ENCODE measurements around the gene RBKS.

The RBKS gene

DNA sequence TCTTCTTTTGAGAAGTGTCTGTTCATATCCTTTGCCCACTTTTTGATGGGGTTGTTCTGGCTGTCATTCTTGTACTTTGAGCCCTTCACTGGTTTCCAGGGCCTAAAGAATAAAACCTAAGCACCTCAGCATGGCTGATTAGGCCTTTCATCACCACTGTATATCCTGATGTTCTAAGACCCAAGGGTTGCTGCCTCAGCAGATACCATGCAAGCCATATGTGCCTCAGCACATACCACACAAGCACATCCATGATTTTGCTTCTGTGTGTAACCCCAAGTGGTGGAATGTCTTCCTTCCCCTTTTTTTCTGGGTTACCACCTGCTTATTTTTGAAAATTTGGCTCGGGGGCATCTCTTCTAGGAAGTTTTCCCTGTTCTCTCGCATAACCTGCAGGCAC is 11.4 kb downstream of the RBKS start:
- no peaks in the 10 kb centered on the region for H3K27me3 ChIP-seq (ENCODE audit: insufficient read depth, poor library complexity, severe bottlenecking)
- TF ChIP-seq POLR2AphosphoS5 (IDR thresholded peaks at IDR 0.05; ENCODE audit: low read depth): no peak
- no peak for TF ChIP-seq REST (IDR thresholded peaks at IDR 0.05; ENCODE audit: insufficient replicate concordance, low read depth)
- no peak for TF ChIP-seq GABPA (IDR thresholded peaks at IDR 0.05; ENCODE audit: low read depth)
- TF ChIP-seq, protein P1, sequence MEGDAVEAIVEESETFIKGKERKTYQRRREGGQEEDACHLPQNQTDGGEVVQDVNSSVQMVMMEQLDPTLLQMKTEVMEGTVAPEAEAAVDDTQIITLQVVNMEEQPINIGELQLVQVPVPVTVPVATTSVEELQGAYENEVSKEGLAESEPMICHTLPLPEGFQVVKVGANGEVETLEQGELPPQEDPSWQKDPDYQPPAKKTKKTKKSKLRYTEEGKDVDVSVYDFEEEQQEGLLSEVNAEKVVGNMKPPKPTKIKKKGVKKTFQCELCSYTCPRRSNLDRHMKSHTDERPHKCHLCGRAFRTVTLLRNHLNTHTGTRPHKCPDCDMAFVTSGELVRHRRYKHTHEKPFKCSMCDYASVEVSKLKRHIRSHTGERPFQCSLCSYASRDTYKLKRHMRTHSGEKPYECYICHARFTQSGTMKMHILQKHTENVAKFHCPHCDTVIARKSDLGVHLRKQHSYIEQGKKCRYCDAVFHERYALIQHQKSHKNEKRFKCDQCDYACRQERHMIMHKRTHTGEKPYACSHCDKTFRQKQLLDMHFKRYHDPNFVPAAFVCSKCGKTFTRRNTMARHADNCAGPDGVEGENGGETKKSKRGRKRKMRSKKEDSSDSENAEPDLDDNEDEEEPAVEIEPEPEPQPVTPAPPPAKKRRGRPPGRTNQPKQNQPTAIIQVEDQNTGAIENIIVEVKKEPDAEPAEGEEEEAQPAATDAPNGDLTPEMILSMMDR (IDR thresholded peaks at IDR 0.05; ENCODE audit: insufficient read depth, low read length): no peak
- TF ChIP-seq SPI1 (IDR thresholded peaks at IDR 0.05; ENCODE audit: borderline replicate concordance, low read depth): no peak
- no peak for DNase-seq (ENCODE audit: low read depth in 1 of 2, low spot score in 1 of 2)
- no peak overlapping the region for H3K27ac ChIP-seq (replicated peaks)
- no peak overlapping the region for H3K4me3 ChIP-seq (replicated peaks; ENCODE audit: insufficient read depth, low read length)

DNA sequence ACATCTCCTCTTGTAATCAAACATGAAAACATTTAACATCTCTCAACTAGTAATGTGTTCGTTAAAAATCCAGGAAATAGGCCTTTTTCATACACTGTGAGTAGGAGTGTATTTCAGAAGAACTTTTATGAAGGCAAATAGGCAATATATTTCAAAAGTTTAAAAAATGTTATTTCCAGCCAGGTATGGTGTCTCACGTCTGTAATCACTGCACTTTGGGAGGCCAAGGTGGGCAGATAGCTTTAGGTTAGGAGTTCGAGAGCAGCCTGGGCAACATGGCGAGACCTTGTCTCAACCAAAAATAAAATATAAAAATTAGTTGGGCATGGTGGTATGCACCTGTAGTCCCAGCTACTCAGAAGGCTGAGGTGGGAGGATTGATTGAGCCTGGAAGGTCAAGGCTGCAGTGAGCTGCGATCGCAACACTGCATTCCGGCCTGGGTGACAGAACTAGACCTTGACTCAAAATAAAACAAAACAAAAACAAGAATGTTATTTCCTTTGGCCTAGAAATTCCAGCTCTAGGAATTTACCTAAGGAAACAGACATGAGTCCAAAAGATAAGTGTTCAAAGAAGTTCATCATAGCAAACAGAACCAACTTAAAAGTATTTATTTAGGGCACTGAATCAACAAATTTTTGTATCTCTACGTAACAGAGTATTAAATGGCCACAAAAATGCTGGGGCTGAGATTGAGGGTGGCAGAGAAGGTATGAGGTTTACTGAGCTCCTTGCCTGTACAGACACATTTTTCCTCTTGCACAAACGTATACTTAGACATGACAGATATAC is 14.9 kb downstream of the RBKS start:
- H3K27ac ChIP-seq (replicated peaks): no peak overlapping the region
- no peak overlapping the region for H3K4me3 ChIP-seq (replicated peaks; ENCODE audit: insufficient read depth, low read length)
- H3K27me3 ChIP-seq (ENCODE audit: insufficient read depth, poor library complexity, severe bottlenecking): no peaks in the 10 kb centered on the region
- no peak for TF ChIP-seq GABPA (IDR thresholded peaks at IDR 0.05; ENCODE audit: low read depth)
- TF ChIP-seq SPI1 (IDR thresholded peaks at IDR 0.05; ENCODE audit: borderline replicate concordance, low read depth): no peak
- no peak for TF ChIP-seq POLR2AphosphoS5 (IDR thresholded peaks at IDR 0.05; ENCODE audit: low read depth)
- TF ChIP-seq, protein P1 (IDR thresholded peaks at IDR 0.05; ENCODE audit: insufficient read depth, low read length): no peak
- TF ChIP-seq REST (IDR thresholded peaks at IDR 0.05; ENCODE audit: insufficient replicate concordance, low read depth): no peak
- DNase-seq (ENCODE audit: low read depth in 1 of 2, low spot score in 1 of 2): no peak

GRCh38 chr2:27873091-27873490 is 17.1 kb downstream of the RBKS start:
- Histone ChIP-seq H3K4me3 (replicated peaks; ENCODE audit: insufficient read depth, low read length) (no peak overlapping the region), H3K27me3 (ENCODE audit: insufficient read depth, poor library complexity, severe bottlenecking) (no peaks in the 10 kb centered on the region), H3K27ac (replicated peaks) (no peak overlapping the region)
- TF ChIP-seq SPI1 (IDR thresholded peaks at IDR 0.05; ENCODE audit: borderline replicate concordance, low read depth) (no peak), GABPA (IDR thresholded peaks at IDR 0.05; ENCODE audit: low read depth) (no peak), REST (IDR thresholded peaks at IDR 0.05; ENCODE audit: insufficient replicate concordance, low read depth) (no peak), POLR2AphosphoS5 (IDR thresholded peaks at IDR 0.05; ENCODE audit: low read depth) (no peak)
- TF ChIP-seq, protein P1 (IDR thresholded peaks at IDR 0.05; ENCODE audit: insufficient read depth, low read length): no peak
- DNase-seq (ENCODE audit: low read depth in 1 of 2, low spot score in 1 of 2): no peak

Data from HL-60 (cell line).